Measurements from ENCODE around the gene LYST. TPM values are rescaled to one million over a fixed set of nuclear protein-coding genes. Genes with fewer than 3 reads are reported as not detected.

LYST gene
- total and polyA plus RNA-seq, 2 of the 8 experiments (the other 6 are each of a cell fraction or from before 2014, with no cell fraction given): 0.29 to 0.58 TPM

GRCh38 chr1:235624721-235625333 lies 241.9 kb downstream of the LYST start:
- 86% methylated on average over 8 of the region's 8 CpGs; no CpG with 5 or more reads in 1 of the 2 experiments for WGBS, 2 experiments (ENCODE audit: extremely low coverage in 1 of 2, insufficient coverage in 1 of 2, insufficient read length in 1 of 2, insufficient replicate concordance in 2 of 2, low coverage in 1 of 2, low lambda C conversion rate in 2 of 2, missing lambda C conversion rate in 1 of 2)
- Histone ChIP-seq H3K9ac (replicated peaks in 1 of 4; ENCODE audit: extremely low read depth in 1 of 4, low read depth in 3 of 4, low read length in 3 of 4) (no peak overlapping the region), H3K56ac (replicated peaks; ENCODE audit: insufficient read length, low read depth, low read length) (no peak overlapping the region), H4K8ac (ENCODE audit: extremely low read depth, insufficient read depth, low read length) (no peak overlapping the region), H3K4me1 (replicated peaks in 1 of 4; ENCODE audit: control insufficient read depth in 3 of 4, insufficient read depth in 4 of 4, low read length in 3 of 4) (peaks cover 4 to 17% (median 11%) of the 10 kb centered on the region in 4 experiments), H3K79me1 (ENCODE audit: low read depth, low read length) (peaks cover 6% of the 10 kb centered on the region), H2AFZ (ENCODE audit: low read length) (no peak overlapping the region), H3K4me3 (ENCODE audit: extremely low read depth in 1 of 4, insufficient read depth in 2 of 4, low read depth in 3 of 4, low read length in 4 of 4) (no peak overlapping the region), H3K27me3 (replicated peaks in 1 of 4; ENCODE audit: control insufficient read depth in 3 of 4, extremely low read depth in 1 of 4, insufficient read depth in 3 of 4, low read length in 3 of 4) (no peaks in the 10 kb centered on the region), H3K14ac (ENCODE audit: insufficient read length) (no peak overlapping the region), H2BK12ac (ENCODE audit: low read depth, low read length) (no peak overlapping the region), H2BK5ac (ENCODE audit: low read depth, low read length) (no peak overlapping the region), H3K27ac (ENCODE audit: low read depth, low read length) (no peak overlapping the region), H2BK20ac (ENCODE audit: low read length) (no peak overlapping the region), H2AK5ac (ENCODE audit: low read depth, low read length) (no peak overlapping the region), H3K18ac (ENCODE audit: extremely low read depth, low read length) (no peak overlapping the region), H2BK120ac (replicated peaks; ENCODE audit: low read depth, low read length) (no peak overlapping the region), H3K4ac (replicated peaks; ENCODE audit: insufficient read length, low read depth, low read length) (no peak overlapping the region), H3K23ac (ENCODE audit: insufficient read length) (no peak overlapping the region), H3K36me3 (ENCODE audit: control insufficient read depth in 2 of 4, insufficient read depth in 4 of 4, low read length in 3 of 4) (no peaks in the 10 kb centered on the region), H4K5ac (ENCODE audit: insufficient read length, low read depth, low read length) (no peak overlapping the region), H3K4me2 (ENCODE audit: insufficient read depth in 1 of 2, low read depth in 2 of 2, low read length in 2 of 2) (no peak overlapping the region), H4K20me1 (replicated peaks in 1 of 2; ENCODE audit: control insufficient read depth in 1 of 2, insufficient read depth in 2 of 2, low read length in 2 of 2) (peaks cover 0 to 3% of the 10 kb centered on the region in 2 experiments), H4K91ac (replicated peaks; ENCODE audit: insufficient read length, low read length) (no peak overlapping the region), H3K23me2 (ENCODE audit: low read depth, low read length) (no peaks in the 10 kb centered on the region), H2BK15ac (ENCODE audit: low read length) (no peak overlapping the region), H3K79me2 (ENCODE audit: control insufficient read depth in 1 of 2, insufficient read depth in 2 of 2, low read length in 2 of 2) (peaks cover 0 to 28% of the 10 kb centered on the region in 2 experiments; a peak in 1 of 4 replicates), H3K9me3 (ENCODE audit: insufficient read depth in 2 of 2, low read depth in 1 of 2, low read length in 1 of 2) (no peaks in the 10 kb centered on the region)
- DNase-seq (ENCODE audit: low read depth in 1 of 2, low spot score in 2 of 2) (no peak), FAIRE-seq (no peak)
- CTCF ChIA-PET (ENCODE audit: partially characterized antibody): interaction anchor here (1.2 to 17.7 kb wide), 3 partner anchors 9 to 26 kb away, joined by 3 to 193 read pairs (median 9); no protein-coding TSS in a partner anchor
- POLR2A ChIA-PET (ENCODE audit: partially characterized antibody): no interaction called here
- TF ChIP-seq GTF2F1 (IDR thresholded peaks at IDR 0.05; ENCODE audit: borderline replicate concordance, low read depth, low read length): no peak
- no peak for TF ChIP-seq FOSL1 (IDR thresholded peaks at IDR 0.05; ENCODE audit: insufficient read depth, low read depth, low read length)
- TF ChIP-seq ATF3 (IDR thresholded peaks at IDR 0.05; ENCODE audit: insufficient read depth, low read depth, low read length): no peak
- no peak for TF ChIP-seq HDAC2 (IDR thresholded peaks at IDR 0.05; ENCODE audit: borderline replicate concordance in 1 of 2, low read depth in 2 of 2, low read length in 2 of 2)
- TF ChIP-seq TEAD4 (IDR thresholded peaks at IDR 0.05; ENCODE audit: low read depth, low read length): no peak
- no peak for TF ChIP-seq BCL11A (IDR thresholded peaks at IDR 0.05; ENCODE audit: low read depth in 2 of 2, low read length in 2 of 2)
- TF ChIP-seq ATF2 (IDR thresholded peaks at IDR 0.05; ENCODE audit: low read length): no peak

Data from H1 (cell line).